ENCODE results near the gene KARS1.
"Not testable (repeated sequence)": the region's sequence is repeated elsewhere in the genome, so short reads cannot be mapped to it uniquely, and the experiment has no call there.

The KARS1 gene

GRCh38 chr16:75599452-75600277, 47.8 kb downstream of the KARS1 start:
- no peak for DNase-seq (ENCODE audit: insufficient read length)
- TF ChIP-seq POLR2A (IDR thresholded peaks at IDR 0.05; ENCODE audit: low read depth, low read length) (no peak), POLR2AphosphoS5 (IDR thresholded peaks at IDR 0.05; ENCODE audit: low read depth, low read length) (no peak), TAF1 (IDR thresholded peaks at IDR 0.05; ENCODE audit: borderline replicate concordance, low read depth, low read length) (no peak)
- FAIRE-seq = no peak

GRCh38 chr16:75593825-75594820, 53.3 kb downstream of the KARS1 start:
- DNase-seq (ENCODE audit: insufficient read length) (no peak), FAIRE-seq (no peak)
- no peak for TF ChIP-seq TAF1 (IDR thresholded peaks at IDR 0.05; ENCODE audit: borderline replicate concordance, low read depth, low read length)
- no peak for TF ChIP-seq POLR2A (IDR thresholded peaks at IDR 0.05; ENCODE audit: low read depth, low read length)
- no peak for TF ChIP-seq POLR2AphosphoS5 (IDR thresholded peaks at IDR 0.05; ENCODE audit: low read depth, low read length)

GRCh38 chr16:75593308-75593707, 54.2 kb downstream of the KARS1 start:
- no peak for TF ChIP-seq POLR2AphosphoS5 (IDR thresholded peaks at IDR 0.05; ENCODE audit: low read depth, low read length)
- no peak for FAIRE-seq
- DNase-seq (ENCODE audit: insufficient read length) = no peak

- not testable (repeated sequence) for FAIRE-seq
These were observed 55.5 kb downstream of the KARS1 start for GRCh38 chr16:75591927-75592326.

GRCh38 chr16:75590920-75591843, 56.3 kb downstream of the KARS1 start:
- DNase-seq (ENCODE audit: insufficient read length) (no peak), FAIRE-seq (no peak)
- TF ChIP-seq POLR2AphosphoS5 (IDR thresholded peaks at IDR 0.05; ENCODE audit: low read depth, low read length) (no peak), TAF1 (IDR thresholded peaks at IDR 0.05; ENCODE audit: borderline replicate concordance, low read depth, low read length) (no peak), POLR2A (IDR thresholded peaks at IDR 0.05; ENCODE audit: low read depth, low read length) (no peak)

More at GRCh38 chr16:75591927-75592326, 55.5 kb downstream of the KARS1 start:
- not testable (repeated sequence) for DNase-seq (ENCODE audit: insufficient read length)

- DNase-seq (ENCODE audit: insufficient read length) = no peak
- no peak for TF ChIP-seq POLR2AphosphoS5 (IDR thresholded peaks at IDR 0.05; ENCODE audit: low read depth, low read length)
- no peak for TF ChIP-seq POLR2A (IDR thresholded peaks at IDR 0.05; ENCODE audit: low read depth, low read length)
- TF ChIP-seq TAF1 (IDR thresholded peaks at IDR 0.05; ENCODE audit: borderline replicate concordance, low read depth, low read length) = no peak
- no peak for FAIRE-seq
These were observed 58.2 kb downstream of the KARS1 start for GRCh38 chr16:75589306-75589705.

GRCh38 chr16:75588716-75589115, 58.7 kb downstream of the KARS1 start:
- no peak for FAIRE-seq
- no peak for DNase-seq (ENCODE audit: insufficient read length)
- TF ChIP-seq TAF1 (IDR thresholded peaks at IDR 0.05; ENCODE audit: borderline replicate concordance, low read depth, low read length) (no peak), POLR2A (IDR thresholded peaks at IDR 0.05; ENCODE audit: low read depth, low read length) (no peak), POLR2AphosphoS5 (IDR thresholded peaks at IDR 0.05; ENCODE audit: low read depth, low read length) (no peak)

GRCh38 chr16:75584108-75584507, 63.4 kb downstream of the KARS1 start:
- FAIRE-seq = no peak

GRCh38 chr16:75579281-75579834, 68.1 kb downstream of the KARS1 start:
- TF ChIP-seq POLR2A (IDR thresholded peaks at IDR 0.05; ENCODE audit: low read depth, low read length) (no peak), TAF1 (IDR thresholded peaks at IDR 0.05; ENCODE audit: borderline replicate concordance, low read depth, low read length) (no peak), POLR2AphosphoS5 (IDR thresholded peaks at IDR 0.05; ENCODE audit: low read depth, low read length) (no peak)
- DNase-seq (ENCODE audit: insufficient read length) = no peak
- no peak for FAIRE-seq

More at GRCh38 chr16:75584108-75584507, 63.4 kb downstream of the KARS1 start:
- TF ChIP-seq POLR2A (IDR thresholded peaks at IDR 0.05; ENCODE audit: low read depth, low read length) (no peak), POLR2AphosphoS5 (IDR thresholded peaks at IDR 0.05; ENCODE audit: low read depth, low read length) (no peak), TAF1 (IDR thresholded peaks at IDR 0.05; ENCODE audit: borderline replicate concordance, low read depth, low read length) (no peak)
- no peak for DNase-seq (ENCODE audit: insufficient read length)

GRCh38 chr16:75578725-75579124, 68.7 kb downstream of the KARS1 start:
- FAIRE-seq (no peak), DNase-seq (ENCODE audit: insufficient read length) (no peak)
- TF ChIP-seq TAF1 (IDR thresholded peaks at IDR 0.05; ENCODE audit: borderline replicate concordance, low read depth, low read length) = no peak
- no peak for TF ChIP-seq POLR2A (IDR thresholded peaks at IDR 0.05; ENCODE audit: low read depth, low read length)
- TF ChIP-seq POLR2AphosphoS5 (IDR thresholded peaks at IDR 0.05; ENCODE audit: low read depth, low read length) = no peak

All from GM12892 (cell line).